A549 (cell line): ENCODE measurements around the gene MMP24.

Source experiments
- CTCF ChIP-seq: fragments of >200 bp; sonication (Bioruptor Twin); formaldehyde crosslinking; IDR thresholded peaks from 3 replicates; pipeline ENCODE4 v1.5.1; 2016
- E2F6 ChIP-seq: IDR thresholded peaks from 2 replicates; pipeline ENCODE4 v1.6.1; 2012; ENCODE audit warnings: low read depth, borderline replicate concordance
- RAD21 ChIP-seq, 2 experiments: fragments of >200 bp in 1 of 2; sonication (Bioruptor Twin) in 1 of 2; formaldehyde crosslinking in 1 of 2; IDR thresholded peaks in 1 of 2; conservative IDR thresholded peaks in 1 of 2; 2 replicates in 1 of 2; 3 replicates in 1 of 2; pipeline ENCODE4 v1.6.1; 2012 to 2018; ENCODE audit warnings: inconsistent platforms in 1 of 2
- RCOR1 ChIP-seq: fragments of 150-350 bp; IDR thresholded peaks from 2 replicates; pipeline ENCODE4 v1.6.1; 2014; ENCODE audit warnings: antibody characterized with exemption, low read length, low read depth
- ZSCAN20 ChIP-seq: fragments of 250-450 bp; sonication (Bioruptor Pico); IDR thresholded peaks from 2 replicates; pipeline ENCODE4 v1.8.0; 2022; ENCODE audit warnings: mild to moderate bottlenecking, moderate library complexity
- TF ChIP-seq, protein P1 (sequence below): fragments of 450-650 bp; IDR thresholded peaks from 2 replicates; pipeline ENCODE4 v1.6.1; 2014; ENCODE audit warnings: antibody characterized with exemption

DNA sequence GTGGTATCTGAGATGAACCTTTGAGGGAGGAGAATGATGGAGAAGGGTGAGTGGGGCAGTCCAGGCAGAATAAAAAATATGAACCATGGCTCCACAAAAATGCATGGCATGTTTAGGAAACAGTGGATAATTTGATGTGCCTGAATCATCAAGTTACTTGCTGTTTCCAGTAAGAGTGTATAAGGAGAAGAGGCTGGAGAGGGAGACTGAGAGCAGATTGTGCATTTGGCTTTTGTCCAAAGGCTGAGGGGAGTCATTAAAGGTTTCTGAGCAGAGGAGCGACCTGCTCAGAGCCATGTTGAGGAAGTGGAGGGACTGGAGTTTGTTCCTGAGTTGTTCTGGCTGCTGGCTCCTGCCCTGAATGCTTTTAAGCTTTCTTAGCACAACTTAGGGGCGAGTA is 6.1 kb downstream of the MMP24 start:
- TF ChIP-seq RAD21 (conservative IDR thresholded peaks at IDR 0.05 in 1 of 2, IDR thresholded peaks at IDR 0.05 in 1 of 2): no peak
- no peak for TF ChIP-seq CTCF
- no peak for TF ChIP-seq RCOR1
- TF ChIP-seq, protein P1, sequence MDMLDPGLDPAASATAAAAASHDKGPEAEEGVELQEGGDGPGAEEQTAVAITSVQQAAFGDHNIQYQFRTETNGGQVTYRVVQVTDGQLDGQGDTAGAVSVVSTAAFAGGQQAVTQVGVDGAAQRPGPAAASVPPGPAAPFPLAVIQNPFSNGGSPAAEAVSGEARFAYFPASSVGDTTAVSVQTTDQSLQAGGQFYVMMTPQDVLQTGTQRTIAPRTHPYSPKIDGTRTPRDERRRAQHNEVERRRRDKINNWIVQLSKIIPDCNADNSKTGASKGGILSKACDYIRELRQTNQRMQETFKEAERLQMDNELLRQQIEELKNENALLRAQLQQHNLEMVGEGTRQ: no peak
- no peak for TF ChIP-seq ZSCAN20
- no peak for TF ChIP-seq E2F6
